ENCODE results near the gene UNKL.

Gene UNKL

DNA sequence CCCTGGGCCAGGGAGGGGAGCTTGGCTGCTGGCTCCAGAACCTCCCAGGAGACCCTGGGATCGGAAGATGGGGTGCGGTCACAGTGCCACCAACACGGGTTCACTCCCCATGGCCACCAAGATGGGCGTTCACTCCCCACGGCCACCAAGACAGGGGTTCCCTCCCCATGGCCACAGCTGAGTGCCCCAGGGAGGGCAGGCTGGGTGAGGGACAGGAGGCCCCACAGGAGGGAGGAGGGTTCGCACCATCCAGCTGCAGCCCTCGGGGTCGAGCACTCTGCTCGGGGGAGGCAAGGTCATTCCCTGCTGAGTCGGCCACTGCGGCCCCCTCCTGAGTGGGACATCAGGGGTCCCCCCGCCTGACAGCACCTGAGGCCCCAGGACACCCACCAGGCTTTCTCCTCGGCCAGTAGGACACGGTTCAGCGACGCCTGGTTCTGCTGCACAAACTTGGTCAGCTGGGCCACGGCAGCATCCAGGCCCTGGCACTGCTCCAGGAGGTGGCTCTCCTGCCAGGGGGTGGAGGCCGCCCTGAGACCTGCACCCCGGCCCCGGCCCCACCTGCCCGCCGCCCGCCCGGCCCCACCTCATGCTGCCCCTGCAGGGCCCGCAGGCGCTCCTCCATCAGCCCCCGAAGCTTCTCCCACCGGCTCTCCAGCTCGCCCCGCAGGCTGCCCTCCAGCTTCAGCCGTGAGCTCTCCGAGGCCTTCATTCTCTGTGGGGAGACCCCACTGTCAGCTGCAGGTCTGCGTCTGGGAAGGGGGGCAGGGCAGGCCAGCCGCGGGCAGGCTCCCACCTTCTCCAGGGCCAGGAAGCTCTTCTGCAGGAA, 23.9 kb upstream of the UNKL start:
- H2AFZ ChIP-seq = no peak overlapping the region
- H3K9me3 ChIP-seq (ENCODE audit: control insufficient read depth, low read length) = no peaks in the 10 kb centered on the region
- no peak overlapping the region for H3K4me2 ChIP-seq (ENCODE audit: low read length)
- H3K36me3 ChIP-seq (ENCODE audit: control insufficient read depth, insufficient read depth, low read length) = no peaks in the 10 kb centered on the region
- H3K4me3 ChIP-seq (ENCODE audit: low read depth, low read length) = no peak overlapping the region
- no peak overlapping the region for H3K9ac ChIP-seq
- no peak overlapping the region for H3K27ac ChIP-seq
- no peaks in the 10 kb centered on the region for H3K4me1 ChIP-seq
- no peaks in the 10 kb centered on the region for H3K27me3 ChIP-seq (ENCODE audit: control insufficient read depth, insufficient read depth, low read length)
- TF ChIP-seq CTCF (IDR thresholded peaks at IDR 0.05) = no peak
- no peaks in the 10 kb centered on the region for H3K79me2 ChIP-seq

- Histone ChIP-seq H3K79me2 (no peaks in the 10 kb centered on the region), H3K4me2 (ENCODE audit: low read length) (no peak overlapping the region), H3K27me3 (ENCODE audit: control insufficient read depth, insufficient read depth, low read length) (no peaks in the 10 kb centered on the region), H2AFZ (no peak overlapping the region), H3K9ac (no peak overlapping the region), H3K36me3 (ENCODE audit: control insufficient read depth, insufficient read depth, low read length) (no peaks in the 10 kb centered on the region), H3K9me3 (ENCODE audit: control insufficient read depth, low read length) (no peaks in the 10 kb centered on the region), H3K4me3 (ENCODE audit: low read depth, low read length) (no peak overlapping the region), H3K27ac (no peak overlapping the region), H3K4me1 (no peaks in the 10 kb centered on the region)
- TF ChIP-seq CTCF (IDR thresholded peaks at IDR 0.05) = no peak
Measured at GRCh38 chr16:1437606-1438005, 23.1 kb upstream of the UNKL start.

DNA sequence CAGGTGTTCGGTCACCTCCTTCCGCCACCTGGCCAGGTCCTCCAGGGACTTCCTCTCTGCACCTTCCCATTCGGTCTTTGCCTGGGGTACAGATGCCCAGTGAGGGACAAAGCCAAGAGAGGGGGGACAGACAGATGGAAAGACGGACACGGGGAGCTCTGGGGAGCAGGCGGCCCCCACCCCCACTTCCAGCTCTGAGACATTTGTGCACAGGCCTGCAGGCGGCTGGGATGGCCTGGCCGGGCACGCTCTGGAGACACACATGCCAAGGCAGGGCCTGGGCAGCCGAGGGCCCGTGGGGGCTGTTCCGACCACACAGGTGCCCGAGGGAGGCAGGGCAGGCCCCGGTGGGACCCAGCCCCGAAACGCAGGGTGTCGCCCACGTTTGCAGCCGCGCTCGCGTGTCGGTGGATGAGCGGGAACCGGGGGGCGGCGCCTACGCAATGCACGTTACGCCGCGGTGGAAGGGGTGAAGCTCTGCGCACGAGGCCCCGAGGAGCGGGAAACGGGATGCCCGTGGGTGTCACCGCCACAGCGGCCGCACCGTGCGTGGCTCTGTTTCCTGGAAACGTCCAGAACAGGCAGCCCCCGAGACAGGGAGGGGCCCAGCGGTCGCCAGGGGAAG, 22.3 kb upstream of the UNKL start:
- no peaks in the 10 kb centered on the region for H3K79me2 ChIP-seq
- H3K36me3 ChIP-seq (ENCODE audit: control insufficient read depth, insufficient read depth, low read length) = no peaks in the 10 kb centered on the region
- H3K9ac ChIP-seq = no peak overlapping the region
- no peak overlapping the region for H3K4me2 ChIP-seq (ENCODE audit: low read length)
- H2AFZ ChIP-seq = no peak overlapping the region
- no peak overlapping the region for H3K4me3 ChIP-seq (ENCODE audit: low read depth, low read length)
- H3K9me3 ChIP-seq (ENCODE audit: control insufficient read depth, low read length) = no peaks in the 10 kb centered on the region
- H3K27ac ChIP-seq = no peak overlapping the region
- no peak for TF ChIP-seq CTCF (IDR thresholded peaks at IDR 0.05)
- no peaks in the 10 kb centered on the region for H3K27me3 ChIP-seq (ENCODE audit: control insufficient read depth, insufficient read depth, low read length)
- no peaks in the 10 kb centered on the region for H3K4me1 ChIP-seq

- Histone ChIP-seq H3K4me3 (ENCODE audit: low read depth, low read length) (no peak overlapping the region), H3K36me3 (ENCODE audit: control insufficient read depth, insufficient read depth, low read length) (no peaks in the 10 kb centered on the region), H3K9me3 (ENCODE audit: control insufficient read depth, low read length) (no peaks in the 10 kb centered on the region), H3K4me1 (no peaks in the 10 kb centered on the region), H3K79me2 (no peaks in the 10 kb centered on the region), H3K4me2 (ENCODE audit: low read length) (no peak overlapping the region), H3K27me3 (ENCODE audit: control insufficient read depth, insufficient read depth, low read length) (no peaks in the 10 kb centered on the region), H2AFZ (no peak overlapping the region), H3K9ac (no peak overlapping the region), H3K27ac (no peak overlapping the region)
- TF ChIP-seq CTCF (IDR thresholded peaks at IDR 0.05) = no peak
Measured at GRCh38 chr16:1435921-1436697, 21.6 kb upstream of the UNKL start.

Measured in parathyroid adenoma (tissue), 2 donors.